NCI-H1694 treated with DMSO at 0.1 percent for 48 hours (cell line): ENCODE results near the gene ITGB3BP.

Experiments used
- DNase-seq: peaks from one replicate; lab custom pipeline; 2025; lab: John Stamatoyannopoulos, UW

The ITGB3BP gene

GRCh38 chr1:63418101-63418500, 104.9 kb downstream of the ITGB3BP start:
- no peak for DNase-seq

- no peak for DNase-seq
These were observed 108.2 kb downstream of the ITGB3BP start for GRCh38 chr1:63414691-63415365.

- DNase-seq: no peak
These were observed 109.6 kb downstream of the ITGB3BP start for GRCh38 chr1:63413394-63413793.

GRCh38 chr1:63411066-63411465, 112.0 kb downstream of the ITGB3BP start:
- no peak for DNase-seq

GRCh38 chr1:63408331-63408730, 114.7 kb downstream of the ITGB3BP start:
- no peak for DNase-seq

GRCh38 chr1:63407002-63407401, 116.0 kb downstream of the ITGB3BP start:
- no peak for DNase-seq

- DNase-seq: no peak
These were observed 117.0 kb downstream of the ITGB3BP start for GRCh38 chr1:63405987-63406386.

- DNase-seq: no peak
These were observed 118.0 kb downstream of the ITGB3BP start for GRCh38 chr1:63405021-63405420.

- no peak for DNase-seq
These were observed 119.6 kb downstream of the ITGB3BP start for GRCh38 chr1:63403386-63403785.

GRCh38 chr1:63401945-63402344, 121.1 kb downstream of the ITGB3BP start:
- no peak for DNase-seq
